GM13977 (cell line): Measurements from ENCODE around the gene SVEP1.
"Not testable (repeated sequence)": the region's sequence is repeated elsewhere in the genome, so short reads cannot be mapped to it uniquely, and the experiment has no call there.

Experiments used
- DNase-seq: peaks from one replicate; pipeline ENCODE4 v3.0.0; 2012; ENCODE audit warnings: low spot score
- in situ Hi-C: fragments of 300-500 bp; cut with MboI; formaldehyde crosslinking; loops from one replicate; pipeline ENCODE4 v1.12.0; 2022; ENCODE audit warnings: low sequenced_read_pairs, low pct_unique_long_range_greater_than_20kb, mixed read lengths, inconsistent platforms; ENCODE audit not compliant: unreplicated experiment
- TF ChIP-seq, protein P1 (sequence below): IDR thresholded peaks from 2 replicates; pipeline ENCODE4 v1.5.1; 2012; ENCODE audit warnings: mild to moderate bottlenecking, control low read depth; ENCODE audit not compliant: insufficient read depth; ENCODE audit errors: extremely low read depth, missing control alignments

SVEP1 gene

DNA sequence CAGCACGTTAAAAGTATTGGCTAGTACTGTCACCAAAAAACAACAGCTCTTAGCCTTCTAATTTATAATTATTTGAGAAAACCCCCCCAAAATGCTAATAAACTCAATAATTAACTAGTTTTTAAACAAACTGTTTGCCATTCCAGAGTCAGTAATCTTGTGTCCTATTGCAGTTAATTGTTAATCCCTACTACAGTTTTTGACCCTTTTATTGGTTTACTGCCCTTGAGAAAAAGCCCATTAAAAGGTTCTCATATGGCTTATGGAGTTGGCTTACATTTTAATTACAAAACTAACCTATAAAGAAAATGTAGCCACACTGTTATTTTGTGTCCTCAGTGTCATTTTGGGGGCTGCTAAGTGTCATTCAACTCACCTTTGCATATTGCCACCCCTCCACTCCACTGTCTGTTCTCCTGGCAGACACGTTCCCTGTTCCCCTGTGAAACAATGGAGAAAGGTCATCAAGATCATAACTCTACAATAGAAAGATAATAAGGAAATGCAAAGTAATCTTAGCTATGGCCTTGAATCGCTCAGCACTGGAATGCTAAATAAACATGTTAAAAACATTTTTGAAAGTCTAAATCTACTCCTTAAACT lies 190.3 kb downstream of the SVEP1 start:
- TF ChIP-seq, protein P1, sequence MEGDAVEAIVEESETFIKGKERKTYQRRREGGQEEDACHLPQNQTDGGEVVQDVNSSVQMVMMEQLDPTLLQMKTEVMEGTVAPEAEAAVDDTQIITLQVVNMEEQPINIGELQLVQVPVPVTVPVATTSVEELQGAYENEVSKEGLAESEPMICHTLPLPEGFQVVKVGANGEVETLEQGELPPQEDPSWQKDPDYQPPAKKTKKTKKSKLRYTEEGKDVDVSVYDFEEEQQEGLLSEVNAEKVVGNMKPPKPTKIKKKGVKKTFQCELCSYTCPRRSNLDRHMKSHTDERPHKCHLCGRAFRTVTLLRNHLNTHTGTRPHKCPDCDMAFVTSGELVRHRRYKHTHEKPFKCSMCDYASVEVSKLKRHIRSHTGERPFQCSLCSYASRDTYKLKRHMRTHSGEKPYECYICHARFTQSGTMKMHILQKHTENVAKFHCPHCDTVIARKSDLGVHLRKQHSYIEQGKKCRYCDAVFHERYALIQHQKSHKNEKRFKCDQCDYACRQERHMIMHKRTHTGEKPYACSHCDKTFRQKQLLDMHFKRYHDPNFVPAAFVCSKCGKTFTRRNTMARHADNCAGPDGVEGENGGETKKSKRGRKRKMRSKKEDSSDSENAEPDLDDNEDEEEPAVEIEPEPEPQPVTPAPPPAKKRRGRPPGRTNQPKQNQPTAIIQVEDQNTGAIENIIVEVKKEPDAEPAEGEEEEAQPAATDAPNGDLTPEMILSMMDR, result no peak
- DNase-seq, result no peak
- in situ Hi-C loops, result no loop called here

DNA sequence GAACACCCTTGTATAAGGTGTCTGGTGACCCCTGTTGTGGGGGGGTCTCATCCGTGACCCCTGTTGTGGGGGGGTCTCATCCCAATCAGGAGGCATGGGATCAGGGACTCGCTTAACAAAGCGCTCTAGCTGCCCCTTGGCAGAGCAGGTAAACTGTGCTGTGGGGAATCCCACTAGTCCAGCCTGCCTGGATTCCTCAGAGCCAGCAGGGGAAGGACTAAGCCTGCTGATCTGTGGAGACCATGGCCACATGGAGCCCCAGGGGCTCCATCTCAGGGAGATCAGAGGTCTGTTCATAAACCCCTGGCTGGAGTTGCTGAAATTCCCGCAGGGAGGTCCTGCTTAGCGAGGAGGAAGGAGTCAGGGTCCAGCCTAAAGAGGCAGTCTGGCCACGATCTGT lies 196.1 kb downstream of the SVEP1 start:
- in situ Hi-C loops, result no loop called here
- TF ChIP-seq, protein P1, result no peak
- no peak for DNase-seq

GRCh38 chr9:110382731-110383130 lies 196.8 kb downstream of the SVEP1 start:
- in situ Hi-C loops, result no loop called here
- DNase-seq, result no peak
- TF ChIP-seq, protein P1, result no peak

GRCh38 chr9:110371411-110372007 lies 208.0 kb downstream of the SVEP1 start:
- in situ Hi-C loops, result no loop called here
- TF ChIP-seq, protein P1, result no peak
- DNase-seq, result no peak

GRCh38 chr9:110370315-110370714 lies 209.2 kb downstream of the SVEP1 start:
- DNase-seq, result no peak
- in situ Hi-C loops, result no loop called here
- TF ChIP-seq, protein P1, result no peak

GRCh38 chr9:110364451-110364850 lies 215.1 kb downstream of the SVEP1 start:
- TF ChIP-seq, protein P1, result no peak
- DNase-seq, result no peak
- in situ Hi-C loops, result no loop called here

DNA sequence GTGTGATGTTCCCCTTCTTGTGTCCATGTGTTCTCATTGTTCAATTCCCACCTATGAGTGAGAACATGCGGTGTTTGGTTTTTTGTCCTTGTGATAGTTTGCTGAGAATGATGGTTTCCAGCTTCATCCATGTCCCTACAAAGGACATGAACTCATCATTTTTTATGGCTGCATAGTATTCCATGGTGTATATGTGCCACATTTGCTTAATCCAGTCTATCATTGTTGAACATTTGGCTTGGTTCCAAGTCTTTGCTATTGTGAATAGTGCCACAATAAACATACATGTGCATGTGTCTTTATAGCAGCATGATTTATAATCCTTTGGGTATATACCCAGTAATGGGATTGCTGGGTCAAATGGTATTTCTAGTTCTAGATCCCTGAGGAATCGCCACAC lies 220.5 kb downstream of the SVEP1 start:
- in situ Hi-C loops, result not testable (repeated sequence)

More for the DNA sequence above, 220.5 kb downstream of the SVEP1 start:
- DNase-seq, result not testable (repeated sequence)
